ENCODE data around the gene CACNG7.

CACNG7 gene

GRCh38 chr19:53898166-53898565 is 10.9 kb upstream of the CACNG7 start:
- no peak for DNase-seq
- H3K36me3 Mint-ChIP-seq (ENCODE audit: low read depth), result no peaks in the 10 kb centered on the region
- H3K27me3 Mint-ChIP-seq (ENCODE audit: low read depth, poor library complexity), result peaks cover 68% of the 10 kb centered on the region
- no peak for TF ChIP-seq CTCF (IDR thresholded peaks at IDR 0.05)
- H3K4me1 Mint-ChIP-seq, result peaks cover 17% of the 10 kb centered on the region
- H3K9me3 Mint-ChIP-seq, result no peaks in the 10 kb centered on the region
- H3K4me3 Mint-ChIP-seq, result peak overlapping the region; percentile 38
- no peak overlapping the region for H3K27ac Mint-ChIP-seq

DNA sequence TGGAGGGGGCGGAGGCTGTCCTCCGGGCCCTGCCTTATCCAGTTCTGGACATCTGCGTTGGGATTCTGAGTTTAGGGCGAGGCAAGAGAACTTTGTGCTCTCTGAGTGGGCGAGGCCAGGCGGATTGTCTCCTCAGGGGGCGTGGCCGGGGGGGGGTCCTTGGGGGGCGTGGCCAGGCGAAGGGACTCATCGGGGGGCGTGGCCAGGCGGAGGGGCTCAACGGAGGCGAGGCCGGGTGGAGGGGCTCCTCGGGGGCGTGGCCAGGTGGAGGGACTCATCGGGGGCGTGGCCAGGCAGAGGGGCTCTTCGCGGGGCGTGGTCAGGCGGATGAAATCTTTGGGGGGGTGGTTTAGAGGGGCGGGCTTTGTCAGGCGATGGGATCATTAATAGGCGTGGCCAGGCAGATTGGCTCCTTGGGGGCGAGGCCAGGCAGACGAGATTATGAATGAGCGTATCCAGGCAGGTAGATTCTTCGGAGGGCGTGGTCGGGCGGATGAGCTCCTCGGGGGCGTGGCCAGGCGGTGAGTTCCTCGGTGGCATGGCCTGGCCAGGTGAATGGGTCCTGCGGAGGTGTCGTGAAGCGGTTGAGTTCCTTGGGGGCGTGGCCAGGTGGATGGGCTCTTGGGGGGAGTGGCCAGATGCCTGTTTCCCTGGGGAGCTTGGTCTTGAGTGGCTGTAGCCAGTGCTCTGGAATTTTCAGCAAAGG is 10.3 kb upstream of the CACNG7 start:
- no peak overlapping the region for H3K27ac Mint-ChIP-seq
- DNase-seq, result peak; percentile 82
- H3K27me3 Mint-ChIP-seq (ENCODE audit: low read depth, poor library complexity), result peaks cover 74% of the 10 kb centered on the region
- no peak for TF ChIP-seq CTCF (IDR thresholded peaks at IDR 0.05)
- H3K9me3 Mint-ChIP-seq, result no peaks in the 10 kb centered on the region
- no peaks in the 10 kb centered on the region for H3K36me3 Mint-ChIP-seq (ENCODE audit: low read depth)
- peaks cover 17% of the 10 kb centered on the region for H3K4me1 Mint-ChIP-seq
- peak overlapping the region; percentile 45 for H3K4me3 Mint-ChIP-seq

DNA sequence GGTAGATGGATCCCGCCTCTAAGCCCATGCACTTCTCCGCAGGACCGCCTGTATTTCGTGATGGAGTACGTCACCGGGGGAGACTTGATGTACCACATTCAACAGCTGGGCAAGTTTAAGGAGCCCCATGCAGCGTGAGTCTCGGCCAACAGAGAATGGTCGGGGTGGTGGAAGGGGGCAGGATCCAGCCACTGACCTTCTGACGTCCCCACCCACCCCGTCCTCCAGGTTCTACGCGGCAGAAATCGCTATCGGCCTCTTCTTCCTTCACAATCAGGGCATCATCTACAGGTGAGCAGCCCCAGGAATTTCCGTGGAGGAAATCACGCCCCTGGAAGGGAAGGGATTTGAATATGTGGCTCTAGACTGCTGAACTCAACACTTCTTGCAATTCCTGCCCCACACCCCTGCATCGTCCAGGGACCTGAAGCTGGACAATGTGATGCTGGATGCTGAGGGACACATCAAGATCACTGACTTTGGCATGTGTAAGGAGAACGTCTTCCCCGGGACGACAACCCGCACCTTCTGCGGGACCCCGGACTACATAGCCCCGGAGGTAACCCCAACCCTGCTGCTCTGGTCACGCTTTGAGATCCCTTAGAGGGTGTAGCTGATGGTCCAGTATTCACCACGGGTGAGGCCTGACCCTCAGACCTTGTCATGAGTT is 8.8 kb upstream of the CACNG7 start:
- no peak for TF ChIP-seq CTCF (IDR thresholded peaks at IDR 0.05)
- Mint-ChIP-seq H3K36me3 (ENCODE audit: low read depth) (no peaks in the 10 kb centered on the region), H3K27me3 (ENCODE audit: low read depth, poor library complexity) (peaks cover 81% of the 10 kb centered on the region), H3K9me3 (no peaks in the 10 kb centered on the region), H3K4me3 (no peak overlapping the region), H3K27ac (no peak overlapping the region), H3K4me1 (peaks cover 17% of the 10 kb centered on the region)
- no peak for DNase-seq

- Mint-ChIP-seq H3K27me3 (ENCODE audit: low read depth, poor library complexity) (peaks cover 88% of the 10 kb centered on the region), H3K9me3 (no peaks in the 10 kb centered on the region), H3K36me3 (ENCODE audit: low read depth) (no peaks in the 10 kb centered on the region), H3K4me3 (no peak overlapping the region), H3K27ac (peak overlapping the region; percentile 85), H3K4me1 (peaks cover 15% of the 10 kb centered on the region)
- no peak for TF ChIP-seq CTCF (IDR thresholded peaks at IDR 0.05)
- peak; percentile 73 for DNase-seq
Observed at GRCh38 chr19:53903055-53903680, 5.9 kb upstream of the CACNG7 start.

DNA sequence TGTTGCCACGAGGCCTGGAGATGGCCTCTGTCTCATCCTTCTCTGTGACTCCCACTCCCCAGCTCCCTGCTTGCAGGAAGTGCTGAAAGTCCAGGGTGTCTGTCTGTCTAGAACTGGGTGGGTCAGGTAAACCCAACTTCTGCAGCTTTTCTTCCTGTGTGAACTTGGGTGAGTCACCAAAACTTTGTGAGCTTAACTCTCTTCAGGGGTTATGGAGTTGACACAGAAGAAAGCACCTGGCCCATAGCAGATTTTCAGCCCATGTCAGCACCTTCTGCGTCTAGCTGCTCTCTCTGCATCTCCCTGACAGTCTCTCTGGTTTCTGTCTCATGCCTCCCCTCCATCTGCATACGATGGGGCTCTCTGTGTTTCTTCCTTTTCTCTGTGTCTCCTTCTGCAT is 4.2 kb upstream of the CACNG7 start:
- no peak for TF ChIP-seq CTCF (IDR thresholded peaks at IDR 0.05)
- H3K27me3 Mint-ChIP-seq (ENCODE audit: low read depth, poor library complexity), result peaks cover 88% of the 10 kb centered on the region
- H3K4me3 Mint-ChIP-seq, result no peak overlapping the region
- H3K9me3 Mint-ChIP-seq, result no peaks in the 10 kb centered on the region
- no peak for DNase-seq
- H3K4me1 Mint-ChIP-seq, result peaks cover 18% of the 10 kb centered on the region
- H3K36me3 Mint-ChIP-seq (ENCODE audit: low read depth), result no peaks in the 10 kb centered on the region
- H3K27ac Mint-ChIP-seq, result no peak overlapping the region
